Measurements from ENCODE around the gene CDC25B. TPM values are rescaled to one million over a fixed set of nuclear protein-coding genes. Genes with fewer than 3 reads are reported as not detected.

Gene CDC25B
- total and polyA plus RNA-seq, 2 of the 13 experiments (the other 11 are each of a cell fraction or from before 2014, with no cell fraction given), result 14.5 to 19.4 TPM

DNA sequence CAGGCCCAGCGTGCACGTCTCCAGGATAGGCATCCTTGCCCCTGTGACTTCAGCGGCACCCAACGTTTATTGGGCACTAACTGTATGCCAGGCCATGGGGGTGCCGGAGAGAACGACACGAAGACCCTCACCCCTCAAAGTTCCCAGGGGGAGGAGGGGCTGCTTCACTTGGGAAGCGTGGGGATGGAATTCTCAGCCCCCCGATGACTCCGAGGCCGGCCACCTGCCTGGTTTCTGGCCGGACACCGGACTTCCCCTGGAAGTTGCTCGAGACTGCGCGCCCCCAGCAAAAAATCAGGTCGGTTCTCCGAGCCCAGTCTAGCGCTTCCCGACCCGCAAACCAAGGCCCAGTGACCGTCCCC lies 50.2 kb downstream of the CDC25B start (continued):
- TF ChIP-seq ZFX (CRISPR knock-in tag; IDR thresholded peaks at IDR 0.05; ENCODE audit: low read depth) (no peak), ZNF713 (CRISPR knock-in tag; IDR thresholded peaks at IDR 0.05) (no peak), YEATS2 (CRISPR knock-in tag; IDR thresholded peaks at IDR 0.05; ENCODE audit: borderline replicate concordance) (no peak), ZNF737 (CRISPR knock-in tag; IDR thresholded peaks at IDR 0.05; ENCODE audit: borderline replicate concordance) (no peak), GFI1 (CRISPR knock-in tag; IDR thresholded peaks at IDR 0.05; ENCODE audit: borderline replicate concordance) (no peak; the same call in 1 of the 2 replicates), ZNF205 (CRISPR knock-in tag; IDR thresholded peaks at IDR 0.05) (no peak; the same call in 1 of the 2 replicates), SOX5 (CRISPR knock-in tag; IDR thresholded peaks at IDR 0.05; ENCODE audit: borderline replicate concordance) (no peak), ZSCAN12 (CRISPR knock-in tag; IDR thresholded peaks at IDR 0.05) (0 out of 2 replicates have a peak, but pooled peaks have one; percentile 84), MTA1 (CRISPR knock-in tag; IDR thresholded peaks at IDR 0.05; ENCODE audit: borderline replicate concordance) (peak; percentile 59; the same call in 1 of the 2 replicates), HNRNPUL1 (IDR thresholded peaks at IDR 0.05; ENCODE audit: low read depth, low read length) (no peak), BCL3 (CRISPR knock-in tag; IDR thresholded peaks at IDR 0.05) (no peak), ATM (IDR thresholded peaks at IDR 0.05; ENCODE audit: borderline replicate concordance) (no peak), JUND (CRISPR knock-in tag; IDR thresholded peaks at IDR 0.05) (no peak; the same call in 1 of the 2 replicates), ZFP36 (IDR thresholded peaks at IDR 0.05; ENCODE audit: borderline replicate concordance, low read depth, low read length, partially characterized antibody) (no peak), GTF3A (CRISPR knock-in tag; conservative IDR thresholded peaks at IDR 0.05) (no peak), RELA (CRISPR knock-in tag; IDR thresholded peaks at IDR 0.05) (no peak; the same call in 1 of the 2 replicates)
- TF ChIP-seq, protein P1, sequence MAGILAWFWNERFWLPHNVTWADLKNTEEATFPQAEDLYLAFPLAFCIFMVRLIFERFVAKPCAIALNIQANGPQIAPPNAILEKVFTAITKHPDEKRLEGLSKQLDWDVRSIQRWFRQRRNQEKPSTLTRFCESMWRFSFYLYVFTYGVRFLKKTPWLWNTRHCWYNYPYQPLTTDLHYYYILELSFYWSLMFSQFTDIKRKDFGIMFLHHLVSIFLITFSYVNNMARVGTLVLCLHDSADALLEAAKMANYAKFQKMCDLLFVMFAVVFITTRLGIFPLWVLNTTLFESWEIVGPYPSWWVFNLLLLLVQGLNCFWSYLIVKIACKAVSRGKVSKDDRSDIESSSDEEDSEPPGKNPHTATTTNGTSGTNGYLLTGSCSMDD (CRISPR knock-in tag; IDR thresholded peaks at IDR 0.05), result 0 out of 2 replicates have a peak, but pooled peaks have one; percentile 47
- TF ChIP-seq, protein P2, sequence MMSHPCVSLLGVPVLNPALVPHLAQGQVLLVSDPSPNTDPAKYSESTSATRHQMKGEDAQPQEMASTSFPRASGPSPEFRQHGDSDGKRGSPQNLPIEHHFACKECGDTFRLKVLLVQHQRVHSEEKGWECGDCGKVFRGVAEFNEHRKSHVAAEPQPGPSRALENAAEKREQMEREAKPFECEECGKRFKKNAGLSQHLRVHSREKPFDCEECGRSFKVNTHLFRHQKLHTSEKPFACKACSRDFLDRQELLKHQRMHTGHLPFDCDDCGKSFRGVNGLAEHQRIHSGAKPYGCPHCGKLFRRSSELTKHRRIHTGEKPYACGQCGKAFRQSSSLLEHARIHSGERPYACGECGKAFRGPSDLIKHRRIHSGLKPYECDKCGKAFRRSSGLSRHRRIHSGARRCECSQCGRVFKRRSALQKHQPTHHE (CRISPR knock-in tag; IDR thresholded peaks at IDR 0.05; ENCODE audit: borderline replicate concordance), result 0 out of 2 replicates have a peak, but pooled peaks have one; percentile 94
- TF ChIP-seq, protein P3, sequence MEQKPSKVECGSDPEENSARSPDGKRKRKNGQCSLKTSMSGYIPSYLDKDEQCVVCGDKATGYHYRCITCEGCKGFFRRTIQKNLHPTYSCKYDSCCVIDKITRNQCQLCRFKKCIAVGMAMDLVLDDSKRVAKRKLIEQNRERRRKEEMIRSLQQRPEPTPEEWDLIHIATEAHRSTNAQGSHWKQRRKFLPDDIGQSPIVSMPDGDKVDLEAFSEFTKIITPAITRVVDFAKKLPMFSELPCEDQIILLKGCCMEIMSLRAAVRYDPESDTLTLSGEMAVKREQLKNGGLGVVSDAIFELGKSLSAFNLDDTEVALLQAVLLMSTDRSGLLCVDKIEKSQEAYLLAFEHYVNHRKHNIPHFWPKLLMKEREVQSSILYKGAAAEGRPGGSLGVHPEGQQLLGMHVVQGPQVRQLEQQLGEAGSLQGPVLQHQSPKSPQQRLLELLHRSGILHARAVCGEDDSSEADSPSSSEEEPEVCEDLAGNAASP (CRISPR knock-in tag; IDR thresholded peaks at IDR 0.05; ENCODE audit: borderline replicate concordance), result no peak
- TF ChIP-seq, protein P4, sequence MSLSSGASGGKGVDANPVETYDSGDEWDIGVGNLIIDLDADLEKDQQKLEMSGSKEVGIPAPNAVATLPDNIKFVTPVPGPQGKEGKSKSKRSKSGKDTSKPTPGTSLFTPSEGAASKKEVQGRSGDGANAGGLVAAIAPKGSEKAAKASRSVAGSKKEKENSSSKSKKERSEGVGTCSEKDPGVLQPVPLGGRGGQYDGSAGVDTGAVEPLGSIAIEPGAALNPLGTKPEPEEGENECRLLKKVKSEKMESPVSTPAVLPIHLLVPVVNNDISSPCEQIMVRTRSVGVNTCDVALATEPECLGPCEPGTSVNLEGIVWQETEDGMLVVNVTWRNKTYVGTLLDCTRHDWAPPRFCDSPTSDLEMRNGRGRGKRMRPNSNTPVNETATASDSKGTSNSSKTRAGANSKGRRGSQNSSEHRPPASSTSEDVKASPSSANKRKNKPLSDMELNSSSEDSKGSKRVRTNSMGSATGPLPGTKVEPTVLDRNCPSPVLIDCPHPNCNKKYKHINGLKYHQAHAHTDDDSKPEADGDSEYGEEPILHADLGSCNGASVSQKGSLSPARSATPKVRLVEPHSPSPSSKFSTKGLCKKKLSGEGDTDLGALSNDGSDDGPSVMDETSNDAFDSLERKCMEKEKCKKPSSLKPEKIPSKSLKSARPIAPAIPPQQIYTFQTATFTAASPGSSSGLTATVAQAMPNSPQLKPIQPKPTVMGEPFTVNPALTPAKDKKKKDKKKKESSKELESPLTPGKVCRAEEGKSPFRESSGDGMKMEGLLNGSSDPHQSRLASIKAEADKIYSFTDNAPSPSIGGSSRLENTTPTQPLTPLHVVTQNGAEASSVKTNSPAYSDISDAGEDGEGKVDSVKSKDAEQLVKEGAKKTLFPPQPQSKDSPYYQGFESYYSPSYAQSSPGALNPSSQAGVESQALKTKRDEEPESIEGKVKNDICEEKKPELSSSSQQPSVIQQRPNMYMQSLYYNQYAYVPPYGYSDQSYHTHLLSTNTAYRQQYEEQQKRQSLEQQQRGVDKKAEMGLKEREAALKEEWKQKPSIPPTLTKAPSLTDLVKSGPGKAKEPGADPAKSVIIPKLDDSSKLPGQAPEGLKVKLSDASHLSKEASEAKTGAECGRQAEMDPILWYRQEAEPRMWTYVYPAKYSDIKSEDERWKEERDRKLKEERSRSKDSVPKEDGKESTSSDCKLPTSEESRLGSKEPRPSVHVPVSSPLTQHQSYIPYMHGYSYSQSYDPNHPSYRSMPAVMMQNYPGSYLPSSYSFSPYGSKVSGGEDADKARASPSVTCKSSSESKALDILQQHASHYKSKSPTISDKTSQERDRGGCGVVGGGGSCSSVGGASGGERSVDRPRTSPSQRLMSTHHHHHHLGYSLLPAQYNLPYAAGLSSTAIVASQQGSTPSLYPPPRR (CRISPR knock-in tag; IDR thresholded peaks at IDR 0.05; ENCODE audit: borderline replicate concordance), result no peak

Measured in HepG2 (cell line).